ENCODE data around the gene KIF13A. TPM values are rescaled to one million over a fixed set of nuclear protein-coding genes. Genes with fewer than 3 reads are reported as not detected.

KIF13A gene
- total RNA-seq, 1 donor from 2014 or later: 29.0 TPM

DNA sequence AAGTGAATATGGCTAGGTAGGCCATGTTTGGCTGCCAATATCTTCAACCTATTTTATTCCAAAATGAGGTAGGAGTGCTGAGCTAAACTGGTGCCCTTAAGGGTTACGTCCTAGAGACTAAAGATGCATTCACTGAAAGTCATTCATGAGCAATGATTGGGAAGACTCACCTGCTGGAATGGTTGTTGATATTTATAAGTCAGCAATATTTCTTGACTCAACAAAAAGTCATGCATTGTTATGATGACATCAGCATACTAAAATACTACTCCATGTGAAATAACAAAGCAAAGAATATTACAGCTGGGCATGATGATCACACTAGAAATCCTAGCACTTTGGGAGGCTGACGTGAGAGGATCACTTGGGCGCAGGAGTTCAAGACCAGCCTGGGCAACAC, 263.1 kb downstream of the KIF13A start:
- Histone ChIP-seq H3F3A (ENCODE audit: low read depth) (no peaks in the 10 kb centered on the region), H4K20me1 (ENCODE audit: low read depth) (no peaks in the 10 kb centered on the region), H3K4me2 (no peak overlapping the region), H3K9ac (no peak overlapping the region), H3K27me3 (no peaks in the 10 kb centered on the region), H3K79me2 (ENCODE audit: low read depth) (no peaks in the 10 kb centered on the region), H3K4me3 (no peak overlapping the region), H3K4me1 (no peaks in the 10 kb centered on the region), H3K27ac (no peak overlapping the region), H3K9me3 (ENCODE audit: low read depth) (no peaks in the 10 kb centered on the region), H2AFZ (replicated peaks) (no peak overlapping the region), H3K36me3 (no peaks in the 10 kb centered on the region)
- no peak for DNase-seq (ENCODE audit: low spot score)
- no peaks in the 10 kb centered on the region for H3K27me3 Mint-ChIP-seq (ENCODE audit: insufficient read depth, low read depth)
- peaks cover 14% of the 10 kb centered on the region for H3K4me1 Mint-ChIP-seq
- TF ChIP-seq EZH2phosphoT487 (IDR thresholded peaks at IDR 0.05): no peak
- TF ChIP-seq, protein P1, sequence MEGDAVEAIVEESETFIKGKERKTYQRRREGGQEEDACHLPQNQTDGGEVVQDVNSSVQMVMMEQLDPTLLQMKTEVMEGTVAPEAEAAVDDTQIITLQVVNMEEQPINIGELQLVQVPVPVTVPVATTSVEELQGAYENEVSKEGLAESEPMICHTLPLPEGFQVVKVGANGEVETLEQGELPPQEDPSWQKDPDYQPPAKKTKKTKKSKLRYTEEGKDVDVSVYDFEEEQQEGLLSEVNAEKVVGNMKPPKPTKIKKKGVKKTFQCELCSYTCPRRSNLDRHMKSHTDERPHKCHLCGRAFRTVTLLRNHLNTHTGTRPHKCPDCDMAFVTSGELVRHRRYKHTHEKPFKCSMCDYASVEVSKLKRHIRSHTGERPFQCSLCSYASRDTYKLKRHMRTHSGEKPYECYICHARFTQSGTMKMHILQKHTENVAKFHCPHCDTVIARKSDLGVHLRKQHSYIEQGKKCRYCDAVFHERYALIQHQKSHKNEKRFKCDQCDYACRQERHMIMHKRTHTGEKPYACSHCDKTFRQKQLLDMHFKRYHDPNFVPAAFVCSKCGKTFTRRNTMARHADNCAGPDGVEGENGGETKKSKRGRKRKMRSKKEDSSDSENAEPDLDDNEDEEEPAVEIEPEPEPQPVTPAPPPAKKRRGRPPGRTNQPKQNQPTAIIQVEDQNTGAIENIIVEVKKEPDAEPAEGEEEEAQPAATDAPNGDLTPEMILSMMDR (IDR thresholded peaks at IDR 0.05): no peak
- no peak for TF ChIP-seq EZH2 (IDR thresholded peaks at IDR 0.05)
- peaks cover 3% of the 10 kb centered on the region for H3K9me3 Mint-ChIP-seq
- H3K27ac Mint-ChIP-seq: no peak overlapping the region
- H3K36me3 Mint-ChIP-seq: no peaks in the 10 kb centered on the region
- H3K4me3 Mint-ChIP-seq: no peak overlapping the region

DNA sequence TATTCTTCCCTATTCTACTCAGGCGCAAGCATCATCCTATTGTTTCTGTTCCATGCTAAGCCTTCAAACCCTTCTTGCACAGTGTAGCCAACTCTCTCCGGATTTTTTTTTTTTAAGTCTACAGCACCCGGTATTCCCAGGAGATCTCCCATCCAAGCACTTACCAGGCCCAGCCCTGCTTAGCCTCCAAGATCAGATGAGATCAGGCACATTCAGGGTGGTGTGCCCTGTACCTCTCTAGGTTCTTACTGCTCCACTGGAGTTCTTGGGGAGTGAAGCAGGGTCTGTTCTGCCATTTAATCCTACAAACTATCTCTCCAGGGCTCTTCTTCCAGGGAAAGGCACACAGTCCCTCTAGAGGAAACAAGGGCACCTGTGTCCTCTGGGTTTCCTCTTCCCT, 265.8 kb downstream of the KIF13A start:
- Mint-ChIP-seq H3K9me3 (no peaks in the 10 kb centered on the region), H3K4me3 (no peak overlapping the region), H3K4me1 (peaks cover 6% of the 10 kb centered on the region), H3K36me3 (no peaks in the 10 kb centered on the region), H3K27ac (no peak overlapping the region), H3K27me3 (ENCODE audit: insufficient read depth, low read depth) (no peaks in the 10 kb centered on the region)
- Histone ChIP-seq H3K4me3 (no peak overlapping the region), H3K4me2 (no peak overlapping the region), H3F3A (ENCODE audit: low read depth) (no peaks in the 10 kb centered on the region), H3K9me3 (ENCODE audit: low read depth) (no peaks in the 10 kb centered on the region), H4K20me1 (ENCODE audit: low read depth) (no peaks in the 10 kb centered on the region), H3K27me3 (no peaks in the 10 kb centered on the region), H3K27ac (no peak overlapping the region), H3K79me2 (ENCODE audit: low read depth) (no peaks in the 10 kb centered on the region), H3K4me1 (no peaks in the 10 kb centered on the region), H2AFZ (replicated peaks) (no peak overlapping the region), H3K36me3 (no peaks in the 10 kb centered on the region), H3K9ac (no peak overlapping the region)
- TF ChIP-seq, protein P1 (IDR thresholded peaks at IDR 0.05): no peak
- TF ChIP-seq EZH2 (IDR thresholded peaks at IDR 0.05) (no peak), EZH2phosphoT487 (IDR thresholded peaks at IDR 0.05) (no peak)
- DNase-seq (ENCODE audit: low spot score): no peak

DNA sequence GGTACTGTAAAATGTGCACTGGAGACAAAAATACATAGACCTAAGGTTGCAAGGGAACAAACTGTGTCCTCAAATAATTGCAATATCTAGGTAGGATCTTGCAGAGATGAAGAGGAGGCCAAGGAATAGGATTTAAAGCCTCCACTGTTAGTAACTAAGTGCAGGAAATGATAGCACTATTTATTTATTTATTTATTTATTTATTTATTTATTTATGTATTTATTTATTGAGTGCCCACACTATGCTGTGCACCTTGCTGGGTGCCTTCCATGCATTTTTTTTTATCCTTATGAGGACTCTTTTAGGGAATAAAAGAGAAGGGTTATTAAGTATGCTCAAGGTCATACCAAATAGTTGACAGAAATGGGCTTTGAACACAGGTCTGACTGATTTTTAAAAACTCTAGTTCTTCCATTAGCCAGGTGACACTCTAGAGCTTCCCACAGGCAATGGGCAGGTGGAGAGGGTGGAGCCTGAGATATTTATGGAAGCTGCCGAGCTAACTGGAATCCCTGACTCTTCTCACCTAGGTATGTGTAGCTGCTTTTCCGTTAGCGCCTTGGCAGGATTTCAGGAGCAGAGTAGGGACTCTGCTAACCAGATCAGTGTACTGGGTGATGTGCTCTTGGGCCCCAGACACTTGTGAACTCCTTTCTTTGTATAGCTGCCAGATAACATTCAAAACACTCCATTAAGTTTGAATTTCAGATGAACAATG, 268.0 kb downstream of the KIF13A start:
- H3K27ac ChIP-seq: no peak overlapping the region
- H3K27ac Mint-ChIP-seq: no peak overlapping the region
- H3K9ac ChIP-seq: no peak overlapping the region
- H3K4me1 ChIP-seq: no peaks in the 10 kb centered on the region
- H4K20me1 ChIP-seq (ENCODE audit: low read depth): no peaks in the 10 kb centered on the region
- no peaks in the 10 kb centered on the region for H3K27me3 ChIP-seq
- H3K36me3 ChIP-seq: no peaks in the 10 kb centered on the region
- H3K36me3 Mint-ChIP-seq: no peaks in the 10 kb centered on the region
- no peak overlapping the region for H3K4me2 ChIP-seq
- H3F3A ChIP-seq (ENCODE audit: low read depth): no peaks in the 10 kb centered on the region
- H3K79me2 ChIP-seq (ENCODE audit: low read depth): no peaks in the 10 kb centered on the region
- no peaks in the 10 kb centered on the region for H3K27me3 Mint-ChIP-seq (ENCODE audit: insufficient read depth, low read depth)
- no peak for DNase-seq (ENCODE audit: low spot score)
- no peaks in the 10 kb centered on the region for H3K9me3 Mint-ChIP-seq
- H3K4me3 ChIP-seq: no peak overlapping the region
- no peaks in the 10 kb centered on the region for H3K9me3 ChIP-seq (ENCODE audit: low read depth)
- TF ChIP-seq, protein P1 (IDR thresholded peaks at IDR 0.05): no peak
- TF ChIP-seq EZH2phosphoT487 (IDR thresholded peaks at IDR 0.05): no peak
- no peak for TF ChIP-seq EZH2 (IDR thresholded peaks at IDR 0.05)
- H3K4me3 Mint-ChIP-seq: no peak overlapping the region
- peaks cover 3% of the 10 kb centered on the region for H3K4me1 Mint-ChIP-seq
- H2AFZ ChIP-seq (replicated peaks): no peak overlapping the region
